ENCODE measurements around the gene DOCK1. TPM values are rescaled to one million over a fixed set of nuclear protein-coding genes. Genes with fewer than 3 reads are reported as not detected.

Gene DOCK1
- total and polyA plus RNA-seq, 2 donors (not counting 1 experiment from before 2014, with no cell fraction given), result 20.5 to 91.0 TPM

DNA sequence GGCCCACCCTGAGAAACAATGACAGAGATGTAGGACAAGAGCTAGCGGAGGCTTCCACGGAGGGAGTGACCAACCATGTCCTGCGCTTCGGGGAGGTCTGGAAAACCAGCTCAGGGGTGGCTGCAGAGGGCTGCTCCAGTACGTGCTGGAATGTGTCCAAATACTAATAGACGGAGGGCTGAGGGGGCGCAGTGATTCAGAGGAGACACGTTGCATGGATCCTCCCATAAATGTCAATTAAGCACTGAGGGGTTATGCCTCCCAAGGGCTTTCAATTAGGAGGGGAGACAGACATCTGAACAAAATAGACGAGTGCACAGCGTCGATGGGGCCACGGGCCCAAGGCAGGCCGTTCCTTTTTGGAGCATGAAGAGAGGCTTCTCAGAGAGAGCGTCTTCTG is 592.9 kb downstream of the DOCK1 start:
- H3K79me2 ChIP-seq (ENCODE audit: control insufficient read depth, insufficient read depth, low read length), result no peaks in the 10 kb centered on the region
- H3K9ac ChIP-seq (ENCODE audit: insufficient read depth, low read length), result no peak overlapping the region
- no peak overlapping the region for H2AFZ ChIP-seq (ENCODE audit: low read length)
- DNase-seq (ENCODE audit: low read depth in 2 of 2), result no peak
- no peaks in the 10 kb centered on the region for H3K27me3 ChIP-seq (ENCODE audit: control insufficient read depth, insufficient read depth, low read length)
- no peaks in the 10 kb centered on the region for H3K36me3 ChIP-seq (ENCODE audit: control insufficient read depth, insufficient read depth, low read length)
- H3K4me1 ChIP-seq (ENCODE audit: control insufficient read depth, extremely low read depth, insufficient read depth, low read length), result no peaks in the 10 kb centered on the region
- no peak overlapping the region for H3K4me3 ChIP-seq (replicated peaks in 1 of 4; ENCODE audit: control extremely low read depth in 1 of 4, insufficient read depth in 1 of 4, low read depth in 3 of 4, low read length in 4 of 4)
- no peak overlapping the region for H3K27ac ChIP-seq (ENCODE audit: insufficient read depth, low read length)
- H3K4me2 ChIP-seq (ENCODE audit: extremely low read depth, insufficient read depth, low read length), result no peak overlapping the region
- H4K20me1 ChIP-seq (ENCODE audit: control insufficient read depth, extremely low read depth, insufficient read depth, low read length), result no peaks in the 10 kb centered on the region
- no peak for TF ChIP-seq EZH2 (IDR thresholded peaks at IDR 0.05; ENCODE audit: low read length, missing control alignments)
- TF ChIP-seq, protein P1, sequence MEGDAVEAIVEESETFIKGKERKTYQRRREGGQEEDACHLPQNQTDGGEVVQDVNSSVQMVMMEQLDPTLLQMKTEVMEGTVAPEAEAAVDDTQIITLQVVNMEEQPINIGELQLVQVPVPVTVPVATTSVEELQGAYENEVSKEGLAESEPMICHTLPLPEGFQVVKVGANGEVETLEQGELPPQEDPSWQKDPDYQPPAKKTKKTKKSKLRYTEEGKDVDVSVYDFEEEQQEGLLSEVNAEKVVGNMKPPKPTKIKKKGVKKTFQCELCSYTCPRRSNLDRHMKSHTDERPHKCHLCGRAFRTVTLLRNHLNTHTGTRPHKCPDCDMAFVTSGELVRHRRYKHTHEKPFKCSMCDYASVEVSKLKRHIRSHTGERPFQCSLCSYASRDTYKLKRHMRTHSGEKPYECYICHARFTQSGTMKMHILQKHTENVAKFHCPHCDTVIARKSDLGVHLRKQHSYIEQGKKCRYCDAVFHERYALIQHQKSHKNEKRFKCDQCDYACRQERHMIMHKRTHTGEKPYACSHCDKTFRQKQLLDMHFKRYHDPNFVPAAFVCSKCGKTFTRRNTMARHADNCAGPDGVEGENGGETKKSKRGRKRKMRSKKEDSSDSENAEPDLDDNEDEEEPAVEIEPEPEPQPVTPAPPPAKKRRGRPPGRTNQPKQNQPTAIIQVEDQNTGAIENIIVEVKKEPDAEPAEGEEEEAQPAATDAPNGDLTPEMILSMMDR (conservative IDR thresholded peaks at IDR 0.05 in 1 of 2, IDR thresholded peaks at IDR 0.05 in 1 of 2; ENCODE audit: low read depth in 1 of 2, low read length in 2 of 2), result no peak
- H3K9me3 ChIP-seq (ENCODE audit: control insufficient read depth, insufficient read depth, low read depth, low read length), result no peaks in the 10 kb centered on the region

DNA sequence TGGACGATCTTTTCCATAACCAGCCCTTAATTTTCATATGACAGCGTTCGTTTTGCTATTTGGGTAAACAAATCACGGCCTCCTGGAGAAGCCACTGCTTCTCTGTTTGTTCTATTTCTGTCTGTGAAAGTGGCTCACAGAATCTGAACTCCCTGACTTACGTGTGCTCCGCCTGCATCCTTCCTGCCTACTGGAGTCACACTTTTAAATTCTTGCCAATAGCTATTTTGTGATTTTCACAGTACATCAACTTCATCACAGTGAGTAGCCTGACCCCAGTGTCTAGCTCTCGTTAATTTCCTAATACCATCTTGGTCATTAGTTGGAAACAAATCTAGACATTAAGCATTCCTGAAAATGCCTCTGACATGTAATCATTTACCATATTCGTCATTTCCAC is 594.9 kb downstream of the DOCK1 start:
- no peak overlapping the region for H3K4me3 ChIP-seq (replicated peaks in 1 of 4; ENCODE audit: control extremely low read depth in 1 of 4, insufficient read depth in 1 of 4, low read depth in 3 of 4, low read length in 4 of 4)
- H3K9me3 ChIP-seq (ENCODE audit: control insufficient read depth, insufficient read depth, low read depth, low read length), result no peaks in the 10 kb centered on the region
- H4K20me1 ChIP-seq (ENCODE audit: control insufficient read depth, extremely low read depth, insufficient read depth, low read length), result no peaks in the 10 kb centered on the region
- no peak overlapping the region for H3K27ac ChIP-seq (ENCODE audit: insufficient read depth, low read length)
- H2AFZ ChIP-seq (ENCODE audit: low read length), result no peak overlapping the region
- no peak overlapping the region for H3K9ac ChIP-seq (ENCODE audit: insufficient read depth, low read length)
- H3K4me1 ChIP-seq (ENCODE audit: control insufficient read depth, extremely low read depth, insufficient read depth, low read length), result no peaks in the 10 kb centered on the region
- TF ChIP-seq, protein P1 (conservative IDR thresholded peaks at IDR 0.05 in 1 of 2, IDR thresholded peaks at IDR 0.05 in 1 of 2; ENCODE audit: low read depth in 1 of 2, low read length in 2 of 2), result no peak
- no peak for TF ChIP-seq EZH2 (IDR thresholded peaks at IDR 0.05; ENCODE audit: low read length, missing control alignments)
- H3K27me3 ChIP-seq (ENCODE audit: control insufficient read depth, insufficient read depth, low read length), result no peaks in the 10 kb centered on the region
- H3K4me2 ChIP-seq (ENCODE audit: extremely low read depth, insufficient read depth, low read length), result no peak overlapping the region
- no peaks in the 10 kb centered on the region for H3K79me2 ChIP-seq (ENCODE audit: control insufficient read depth, insufficient read depth, low read length)
- H3K36me3 ChIP-seq (ENCODE audit: control insufficient read depth, insufficient read depth, low read length), result no peaks in the 10 kb centered on the region
- no peak for DNase-seq (ENCODE audit: low read depth in 2 of 2)

Other genes with a start within 250 kb of the DOCK1 start
- 0.17 TPM in 1 of 2 replicates, not detected in the other for gene C10orf90, start 234.7 kb upstream of the DOCK1 start, total RNA-seq
- gene C10orf90, start 234.7 kb upstream of the DOCK1 start, polyA plus RNA-seq, result 0.19 and 0.65 TPM in 2 replicates

Measured in fibroblast of lung (primary cell).